ENCODE results near the gene SLC1A2. TPM values are rescaled to one million over a fixed set of nuclear protein-coding genes. Genes with fewer than 3 reads are reported as not detected.

Gene SLC1A2
- polyA plus RNA-seq, 2 donors, result 0.11 TPM; not detected in 1

GRCh38 chr11:35286126-35286525, 133.2 kb downstream of the SLC1A2 start:
- no peak overlapping the region for H3K4me3 ChIP-seq (ENCODE audit: low read depth in 1 of 2, low read length in 2 of 2)
- no peaks in the 10 kb centered on the region for H3K4me1 ChIP-seq (ENCODE audit: control insufficient read depth in 2 of 2, insufficient read depth in 2 of 2, low read length in 1 of 2)
- no peaks in the 10 kb centered on the region for H3K9me3 ChIP-seq (ENCODE audit: control insufficient read depth in 2 of 2, insufficient read depth in 1 of 2, low read depth in 1 of 2, low read length in 1 of 2)
- no peak overlapping the region for H3K27ac ChIP-seq (ENCODE audit: low read depth in 2 of 2, low read length in 1 of 2)
- no peaks in the 10 kb centered on the region for H3K27me3 ChIP-seq (ENCODE audit: control insufficient read depth in 1 of 2, insufficient read depth in 2 of 2, low read length in 2 of 2)
- no peaks in the 10 kb centered on the region for H3K36me3 ChIP-seq (ENCODE audit: control insufficient read depth in 2 of 2, insufficient read depth in 2 of 2, low read length in 1 of 2)

GRCh38 chr11:35285471-35285870, 133.9 kb downstream of the SLC1A2 start:
- WGBS, 2 donors, result 88 to 91% methylated on average over 1 of the region's 1 CpG
- Histone ChIP-seq H3K4me3 (ENCODE audit: low read depth in 1 of 2, low read length in 2 of 2) (no peak overlapping the region), H3K27ac (ENCODE audit: low read depth in 2 of 2, low read length in 1 of 2) (no peak overlapping the region), H3K4me1 (ENCODE audit: control insufficient read depth in 2 of 2, insufficient read depth in 2 of 2, low read length in 1 of 2) (no peaks in the 10 kb centered on the region), H3K27me3 (ENCODE audit: control insufficient read depth in 1 of 2, insufficient read depth in 2 of 2, low read length in 2 of 2) (no peaks in the 10 kb centered on the region), H3K9me3 (ENCODE audit: control insufficient read depth in 2 of 2, insufficient read depth in 1 of 2, low read depth in 1 of 2, low read length in 1 of 2) (no peaks in the 10 kb centered on the region), H3K36me3 (ENCODE audit: control insufficient read depth in 2 of 2, insufficient read depth in 2 of 2, low read length in 1 of 2) (no peaks in the 10 kb centered on the region)

- Histone ChIP-seq H3K27me3 (ENCODE audit: control insufficient read depth in 1 of 2, insufficient read depth in 2 of 2, low read length in 2 of 2) (no peaks in the 10 kb centered on the region), H3K36me3 (ENCODE audit: control insufficient read depth in 2 of 2, insufficient read depth in 2 of 2, low read length in 1 of 2) (no peaks in the 10 kb centered on the region), H3K9me3 (ENCODE audit: control insufficient read depth in 2 of 2, insufficient read depth in 1 of 2, low read depth in 1 of 2, low read length in 1 of 2) (no peaks in the 10 kb centered on the region), H3K4me1 (ENCODE audit: control insufficient read depth in 2 of 2, insufficient read depth in 2 of 2, low read length in 1 of 2) (no peaks in the 10 kb centered on the region), H3K4me3 (ENCODE audit: low read depth in 1 of 2, low read length in 2 of 2) (no peak overlapping the region), H3K27ac (ENCODE audit: low read depth in 2 of 2, low read length in 1 of 2) (peak overlapping the region in 1 of 2 donors; percentile 26)
- 71% methylated on average over 2 of the region's 2 CpGs for WGBS, 2 donors
These were observed 137.0 kb downstream of the SLC1A2 start for GRCh38 chr11:35282221-35282882.

- 81% methylated on average over 5 of the region's 5 CpGs for WGBS, 2 donors
- Histone ChIP-seq H3K36me3 (ENCODE audit: control insufficient read depth in 2 of 2, insufficient read depth in 2 of 2, low read length in 1 of 2) (no peaks in the 10 kb centered on the region), H3K27me3 (ENCODE audit: control insufficient read depth in 1 of 2, insufficient read depth in 2 of 2, low read length in 2 of 2) (no peaks in the 10 kb centered on the region), H3K4me1 (ENCODE audit: control insufficient read depth in 2 of 2, insufficient read depth in 2 of 2, low read length in 1 of 2) (no peaks in the 10 kb centered on the region), H3K4me3 (ENCODE audit: low read depth in 1 of 2, low read length in 2 of 2) (no peak overlapping the region), H3K9me3 (ENCODE audit: control insufficient read depth in 2 of 2, insufficient read depth in 1 of 2, low read depth in 1 of 2, low read length in 1 of 2) (no peaks in the 10 kb centered on the region), H3K27ac (ENCODE audit: low read depth in 2 of 2, low read length in 1 of 2) (peak overlapping the region in 1 of 2 donors; percentile 39)
These were observed 138.1 kb downstream of the SLC1A2 start for GRCh38 chr11:35281169-35281688.

- no peaks in the 10 kb centered on the region for H3K36me3 ChIP-seq (ENCODE audit: control insufficient read depth in 2 of 2, insufficient read depth in 2 of 2, low read length in 1 of 2)
- no peaks in the 10 kb centered on the region for H3K27me3 ChIP-seq (ENCODE audit: control insufficient read depth in 1 of 2, insufficient read depth in 2 of 2, low read length in 2 of 2)
- H3K9me3 ChIP-seq (ENCODE audit: control insufficient read depth in 2 of 2, insufficient read depth in 1 of 2, low read depth in 1 of 2, low read length in 1 of 2), result no peaks in the 10 kb centered on the region
- peak overlapping the region; percentile 39 to 58 for H3K27ac ChIP-seq (ENCODE audit: low read depth in 2 of 2, low read length in 1 of 2)
- no peak overlapping the region for H3K4me3 ChIP-seq (ENCODE audit: low read depth in 1 of 2, low read length in 2 of 2)
- 83 to 95% methylated on average over 7 of the region's 7 CpGs for WGBS, 2 donors
- H3K4me1 ChIP-seq (ENCODE audit: control insufficient read depth in 2 of 2, insufficient read depth in 2 of 2, low read length in 1 of 2), result no peaks in the 10 kb centered on the region
These were observed 138.6 kb downstream of the SLC1A2 start for GRCh38 chr11:35280727-35281126.

GRCh38 chr11:35277827-35278226, 141.5 kb downstream of the SLC1A2 start:
- WGBS, 2 donors, result 96 to 97% methylated on average over 2 of the region's 2 CpGs
- no peaks in the 10 kb centered on the region for H3K9me3 ChIP-seq (ENCODE audit: control insufficient read depth in 2 of 2, insufficient read depth in 1 of 2, low read depth in 1 of 2, low read length in 1 of 2)

GRCh38 chr11:35276396-35277145, 142.8 kb downstream of the SLC1A2 start:
- no peaks in the 10 kb centered on the region for H3K27me3 ChIP-seq (ENCODE audit: control insufficient read depth in 1 of 2, insufficient read depth in 2 of 2, low read length in 2 of 2)
- no peak overlapping the region for H3K4me3 ChIP-seq (ENCODE audit: low read depth in 1 of 2, low read length in 2 of 2)
- peak overlapping the region; percentile 76 to 90 for H3K27ac ChIP-seq (ENCODE audit: low read depth in 2 of 2, low read length in 1 of 2)
- 52 to 63% methylated on average over 2 of the region's 2 CpGs for WGBS, 2 donors
- no peaks in the 10 kb centered on the region for H3K9me3 ChIP-seq (ENCODE audit: control insufficient read depth in 2 of 2, insufficient read depth in 1 of 2, low read depth in 1 of 2, low read length in 1 of 2)
- H3K36me3 ChIP-seq (ENCODE audit: control insufficient read depth in 2 of 2, insufficient read depth in 2 of 2, low read length in 1 of 2), result no peaks in the 10 kb centered on the region
- H3K4me1 ChIP-seq (ENCODE audit: control insufficient read depth in 2 of 2, insufficient read depth in 2 of 2, low read length in 1 of 2), result no peaks in the 10 kb centered on the region

More at GRCh38 chr11:35277827-35278226, 141.5 kb downstream of the SLC1A2 start:
- Histone ChIP-seq H3K27ac (ENCODE audit: low read depth in 2 of 2, low read length in 1 of 2) (no peak overlapping the region), H3K36me3 (ENCODE audit: control insufficient read depth in 2 of 2, insufficient read depth in 2 of 2, low read length in 1 of 2) (no peaks in the 10 kb centered on the region), H3K4me1 (ENCODE audit: control insufficient read depth in 2 of 2, insufficient read depth in 2 of 2, low read length in 1 of 2) (no peaks in the 10 kb centered on the region), H3K27me3 (ENCODE audit: control insufficient read depth in 1 of 2, insufficient read depth in 2 of 2, low read length in 2 of 2) (no peaks in the 10 kb centered on the region), H3K4me3 (ENCODE audit: low read depth in 1 of 2, low read length in 2 of 2) (no peak overlapping the region)

GRCh38 chr11:35275786-35276170, 143.6 kb downstream of the SLC1A2 start:
- WGBS, 2 donors, result 32 to 52% methylated on average over 1 of the region's 1 CpG
- Histone ChIP-seq H3K27ac (ENCODE audit: low read depth in 2 of 2, low read length in 1 of 2) (peak overlapping the region; percentile 76 to 90), H3K9me3 (ENCODE audit: control insufficient read depth in 2 of 2, insufficient read depth in 1 of 2, low read depth in 1 of 2, low read length in 1 of 2) (no peaks in the 10 kb centered on the region), H3K27me3 (ENCODE audit: control insufficient read depth in 1 of 2, insufficient read depth in 2 of 2, low read length in 2 of 2) (no peaks in the 10 kb centered on the region), H3K36me3 (ENCODE audit: control insufficient read depth in 2 of 2, insufficient read depth in 2 of 2, low read length in 1 of 2) (no peaks in the 10 kb centered on the region), H3K4me3 (ENCODE audit: low read depth in 1 of 2, low read length in 2 of 2) (no peak overlapping the region), H3K4me1 (ENCODE audit: control insufficient read depth in 2 of 2, insufficient read depth in 2 of 2, low read length in 1 of 2) (no peaks in the 10 kb centered on the region)

GRCh38 chr11:35274909-35275785, 144.2 kb downstream of the SLC1A2 start:
- no peaks in the 10 kb centered on the region for H3K27me3 ChIP-seq (ENCODE audit: control insufficient read depth in 1 of 2, insufficient read depth in 2 of 2, low read length in 2 of 2)
- no peaks in the 10 kb centered on the region for H3K9me3 ChIP-seq (ENCODE audit: control insufficient read depth in 2 of 2, insufficient read depth in 1 of 2, low read depth in 1 of 2, low read length in 1 of 2)
- H3K4me3 ChIP-seq (ENCODE audit: low read depth in 1 of 2, low read length in 2 of 2), result no peak overlapping the region
- 27 to 34% methylated on average over 6 of the region's 6 CpGs for WGBS, 2 donors
- H3K27ac ChIP-seq (ENCODE audit: low read depth in 2 of 2, low read length in 1 of 2), result peak overlapping the region; percentile 76 to 89
- H3K4me1 ChIP-seq (ENCODE audit: control insufficient read depth in 2 of 2, insufficient read depth in 2 of 2, low read length in 1 of 2), result no peaks in the 10 kb centered on the region
- no peaks in the 10 kb centered on the region for H3K36me3 ChIP-seq (ENCODE audit: control insufficient read depth in 2 of 2, insufficient read depth in 2 of 2, low read length in 1 of 2)
